Raji (cell line): ENCODE results near the gene EHD1.

Experiments
- POLR2A ChIP-seq: IDR thresholded peaks from 2 replicates; pipeline ENCODE4 v1.6.1; 2011; ENCODE audit warnings: low read depth, low read length, control low read depth; ENCODE audit not compliant: insufficient read depth

Gene EHD1

GRCh38 chr11:64878494-64879243 lies at the start of gene EHD1:
Gene EHD1 (minus strand): TSS chr11:64878621. CDS start chr11:64878464, 157 bp downstream.
- TF ChIP-seq POLR2A = peak; percentile 99

- no peak for TF ChIP-seq POLR2A
Measured at GRCh38 chr11:64926689-64927088, 48.3 kb upstream of the EHD1 start.

GRCh38 chr11:64925536-64926436 lies 47.4 kb upstream of the EHD1 start:
- TF ChIP-seq POLR2A = no peak

- no peak for TF ChIP-seq POLR2A
Measured at GRCh38 chr11:64924910-64925284, 46.5 kb upstream of the EHD1 start.

GRCh38 chr11:64923944-64924909 lies 45.8 kb upstream of the EHD1 start, which contains the start of gene PPP2R5B:
Gene PPP2R5B (plus strand): TSS chr11:64924689. CDS start chr11:64925735, 1,046 bp downstream.
- TF ChIP-seq POLR2A = peak; percentile 40; the same call in 1 of the 2 replicates

- TF ChIP-seq POLR2A = no peak
Measured at GRCh38 chr11:64923151-64923661, 44.8 kb upstream of the EHD1 start.

- no peak for TF ChIP-seq POLR2A
Measured at GRCh38 chr11:64921384-64921783, 43.0 kb upstream of the EHD1 start.

GRCh38 chr11:64920124-64920523 lies 41.7 kb upstream of the EHD1 start:
- no peak for TF ChIP-seq POLR2A

GRCh38 chr11:64919627-64920026 lies 41.2 kb upstream of the EHD1 start:
- no peak for TF ChIP-seq POLR2A

GRCh38 chr11:64918017-64918416 lies 39.6 kb upstream of the EHD1 start:
- TF ChIP-seq POLR2A = no peak

GRCh38 chr11:64917663-64917995 lies 39.2 kb upstream of the EHD1 start:
- no peak for TF ChIP-seq POLR2A

GRCh38 chr11:64916775-64917662 lies 38.6 kb upstream of the EHD1 start, which contains the start of gene ATG2A:
Gene ATG2A (minus strand): TSS chr11:64917209. CDS start chr11:64917135, 74 bp downstream.
- peak; percentile 79 for TF ChIP-seq POLR2A

GRCh38 chr11:64916040-64916774 lies 37.8 kb upstream of the EHD1 start:
- TF ChIP-seq POLR2A = peak; percentile 35; the same call in 1 of the 2 replicates

GRCh38 chr11:64915376-64915887 lies 37.0 kb upstream of the EHD1 start:
- TF ChIP-seq POLR2A = no peak
